A673 (cell line): ENCODE data around the gene GSC2. TPM values are rescaled to one million over a fixed set of nuclear protein-coding genes. Genes with fewer than 3 reads are reported as not detected.
A peak's percentile ranks its signal among the peaks of the same experiment; 100 is the strongest.

Experiments
- BruUV-seq: library from RNA; stranded (reverse); fragments of 400-500 nt; replicated peaks from 2 replicates; lab custom pipeline; 2021; lab: Mats Ljungman, UMichigan
- CTCF ChIA-PET: fragments of 300-600 bp; sonication (Branson Sonifier 250); formaldehyde crosslinking; loops from one replicate; lab custom pipeline; 2022; ENCODE audit warnings: antibody characterized with exemption; lab: Charles Lee
- POLR2A ChIA-PET: fragments of 300-600 bp; sonication (Branson Sonifier 250); formaldehyde crosslinking; loops from one replicate; lab custom pipeline; 2022; ENCODE audit warnings: antibody characterized with exemption; ENCODE audit not compliant: low non-redundant PET; lab: Charles Lee
- DNase-seq: peaks from one replicate; pipeline ENCODE4 v3.0.0-alpha.2; 2015; ENCODE audit warnings: low spot score
- H3K27ac ChIP-seq: fragments of 200-600 bp; sonication (generic); 2 replicates; pipeline ENCODE4 v1.5.1; 2016; ENCODE audit warnings: mixed run types, low read depth, mild to moderate bottlenecking, mixed read lengths, antibody characterized with exemption, low read length; ENCODE audit not compliant: poor library complexity, severe bottlenecking
- H3K27me3 ChIP-seq: fragments of 200-600 bp; sonication (generic); replicated peaks from 2 replicates; pipeline ENCODE4 v1.6.1; 2017; ENCODE audit warnings: mixed run types, low read depth, mild to moderate bottlenecking, mixed read lengths, antibody characterized with exemption, low read length; ENCODE audit not compliant: insufficient read depth, poor library complexity
- H3K36me3 ChIP-seq: fragments of 200-600 bp; sonication (generic); 2 replicates; pipeline ENCODE4 v1.6.1; 2016; ENCODE audit warnings: mixed run types, mild to moderate bottlenecking, mixed read lengths, antibody characterized with exemption, low read length; ENCODE audit not compliant: insufficient read depth, poor library complexity, severe bottlenecking
- H3K4me1 ChIP-seq: fragments of 200-600 bp; sonication (generic); 2 replicates; pipeline ENCODE4 v1.6.1; 2017; ENCODE audit warnings: mixed run types, mild to moderate bottlenecking, mixed read lengths, antibody characterized with exemption, low read length; ENCODE audit not compliant: insufficient read depth, poor library complexity, severe bottlenecking
- H3K4me3 ChIP-seq: fragments of 200-600 bp; sonication (generic); 2 replicates; pipeline ENCODE4 v1.5.1; 2016; ENCODE audit warnings: low read depth, mixed run types, mild to moderate bottlenecking, mixed read lengths, low read length; ENCODE audit not compliant: poor library complexity, severe bottlenecking
- H3K9me3 ChIP-seq: fragments of 200-600 bp; sonication (generic); 2 replicates; pipeline ENCODE4 v1.6.1; 2016; ENCODE audit warnings: mixed run types, low read depth, mild to moderate bottlenecking, mixed read lengths, antibody characterized with exemption, low read length; ENCODE audit not compliant: poor library complexity, severe bottlenecking
- CTCF ChIP-seq: fragments of 300-800, 200-600 bp; sonication (generic); conservative IDR thresholded peaks from 2 replicates; pipeline ENCODE4 v1.5.1; 2017; ENCODE audit warnings: low read depth, mild to moderate bottlenecking, antibody characterized with exemption, low read length, moderate library complexity, mixed read lengths
- EZH2 ChIP-seq: fragments of 200-600 bp; sonication (generic); IDR thresholded peaks from 2 replicates; pipeline ENCODE4 v1.6.1; 2017; ENCODE audit warnings: borderline replicate concordance, low read depth, mild to moderate bottlenecking, mixed read lengths, antibody characterized with exemption, low read length; ENCODE audit not compliant: poor library complexity, severe bottlenecking
- intact Hi-C: fragments of 100-400 bp; cut with micrococcal nuclease; formaldehyde crosslinking; loops from one replicate; pipeline ENCODE4 v1.10.0; 2022; ENCODE audit not compliant: unreplicated experiment
- total RNA-seq: library from RNA; stranded (reverse); gene quantifications from 2 replicates; pipeline ENCODE4 v1.2.3, GENCODE V29; 2021

Gene GSC2
- total RNA-seq, 1 experiment from 2014 or later = not detected

DNA sequence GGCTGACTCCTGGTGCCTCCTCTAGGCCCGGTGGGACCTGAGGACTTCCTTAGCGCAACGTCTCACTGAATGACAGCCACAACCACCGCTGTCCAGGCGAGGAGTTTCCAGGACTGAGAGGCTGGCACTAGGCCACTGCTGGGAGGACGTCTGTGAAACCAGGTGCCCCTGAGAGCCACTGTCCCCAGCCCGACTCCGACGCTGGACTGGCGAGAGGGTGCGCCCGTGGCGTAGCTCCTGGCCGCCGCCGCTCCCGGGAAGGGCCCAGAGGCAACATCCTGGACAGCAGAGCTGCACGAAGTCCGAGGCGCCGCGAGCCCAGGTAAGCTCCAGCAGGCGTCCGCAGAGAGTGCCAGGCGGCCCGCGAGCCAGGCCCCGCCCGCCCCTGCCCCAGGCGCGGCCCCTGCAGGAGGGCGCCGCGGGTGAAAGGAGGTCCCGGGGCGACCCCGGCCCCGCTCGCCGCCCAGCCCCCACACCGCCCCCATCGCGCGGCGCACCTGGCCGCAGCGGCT is 28.4 kb downstream of the GSC2 start:
- Histone ChIP-seq H3K36me3 (peaks cover 2% of the 10 kb centered on the region), H3K4me3 (peak overlapping the region; percentile 99), H3K9me3 (no peaks in the 10 kb centered on the region), H3K27ac (peak overlapping the region; percentile 95), H3K27me3 (no peaks in the 10 kb centered on the region), H3K4me1 (peaks cover 13% of the 10 kb centered on the region)
- CTCF ChIA-PET = no interaction called here
- peak; percentile 34 for DNase-seq
- intact Hi-C loops = no loop called here
- POLR2A ChIA-PET = no interaction called here
- TF ChIP-seq EZH2 (no peak), CTCF (no peak)
- no TSS peak for BruUV-seq

- DNase-seq = no peak
- ChIA-PET CTCF (no interaction called here), POLR2A (no interaction called here)
- H3K9me3 ChIP-seq = no peaks in the 10 kb centered on the region
- H3K27ac ChIP-seq = peak overlapping the region; percentile 95
- peak overlapping the region; percentile 99 for H3K4me3 ChIP-seq
- intact Hi-C loops = no loop called here
- H3K27me3 ChIP-seq = no peaks in the 10 kb centered on the region
- no peak for TF ChIP-seq EZH2
- no peak for TF ChIP-seq CTCF
- BruUV-seq = TSS peak; percentile 39
- H3K4me1 ChIP-seq = peaks cover 13% of the 10 kb centered on the region
- H3K36me3 ChIP-seq = peaks cover 2% of the 10 kb centered on the region
These were observed 29.1 kb downstream of the GSC2 start for GRCh38 chr22:19120829-19121630.

GRCh38 chr22:19119949-19120348 is 30.1 kb downstream of the GSC2 start:
- CTCF ChIA-PET = no interaction called here
- Histone ChIP-seq H3K27me3 (no peaks in the 10 kb centered on the region), H3K27ac (no peak overlapping the region), H3K4me1 (peaks cover 13% of the 10 kb centered on the region), H3K4me3 (no peak overlapping the region), H3K36me3 (peaks cover 2% of the 10 kb centered on the region), H3K9me3 (no peaks in the 10 kb centered on the region)
- intact Hi-C loops = no loop called here
- no peak for TF ChIP-seq EZH2
- TF ChIP-seq CTCF = no peak
- POLR2A ChIA-PET = no interaction called here
- no TSS peak for BruUV-seq
- DNase-seq = no peak
